GM18870 (cell line): Measurements from ENCODE around the gene CTSV.
"Not testable (repeated sequence)": the region's sequence is repeated elsewhere in the genome, so short reads cannot be mapped to it uniquely, and the experiment has no call there.

Experiments
- ATAC-seq: cut with Tn5 transposase; IDR thresholded peaks from one replicate; pipeline ENCODE4 v1.9.1; 2021; ENCODE audit warnings: moderate library complexity; ENCODE audit not compliant: unreplicated experiment

CTSV gene

DNA sequence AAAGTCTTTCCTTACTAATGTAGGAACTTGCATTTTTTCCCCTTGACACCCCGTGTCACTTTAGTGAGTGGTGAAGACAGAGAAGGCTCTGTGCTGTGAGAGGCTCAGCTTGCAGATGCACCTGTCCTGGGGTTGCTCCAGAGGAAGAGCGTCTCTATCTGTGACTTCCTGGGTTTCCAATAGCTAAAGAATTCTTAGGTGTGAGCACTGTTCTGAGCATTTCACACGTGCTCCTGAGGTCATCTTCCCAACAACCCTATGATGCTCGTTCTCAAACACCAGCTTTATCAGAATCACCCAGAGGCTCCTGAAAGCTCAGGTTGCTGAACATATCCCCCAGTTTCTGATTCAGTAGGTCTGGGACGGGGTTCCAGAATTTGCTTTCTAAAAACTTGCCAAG lies 6.4 kb upstream of the CTSV start:
- ATAC-seq, result no peak

- no peak for ATAC-seq
These were observed 3.0 kb upstream of the CTSV start for GRCh38 chr9:97041898-97042297.

- no peak for ATAC-seq
These were observed 545 bp upstream of the CTSV start for GRCh38 chr9:97039514-97039860.

DNA sequence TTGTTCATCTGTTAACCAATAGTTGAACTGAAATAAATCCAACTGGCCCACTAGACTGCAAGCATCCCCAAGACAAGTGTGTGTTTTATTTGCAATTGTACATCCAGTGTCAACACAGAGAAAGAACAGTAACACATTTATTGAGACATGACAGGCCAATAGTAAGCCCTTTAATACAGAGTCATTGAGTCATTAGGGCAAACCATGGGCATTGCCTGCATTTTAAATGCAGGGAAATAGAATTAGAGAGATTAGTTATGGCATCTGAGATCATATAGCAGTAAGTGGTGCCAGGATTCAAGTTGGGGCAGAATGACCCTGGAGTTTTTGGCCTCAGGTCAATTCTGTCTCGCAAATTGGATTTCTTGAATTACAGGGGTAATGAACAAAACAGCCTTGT lies 15.4 kb downstream of the CTSV start:
- ATAC-seq, result not testable (repeated sequence)

- peak; percentile 58 for ATAC-seq
These were observed 25.5 kb downstream of the CTSV start for GRCh38 chr9:97013151-97014132.

- ATAC-seq, result peak; percentile 73
These were observed 26.3 kb downstream of the CTSV start for GRCh38 chr9:97012617-97013016.

GRCh38 chr9:97002195-97002594 lies 36.7 kb downstream of the CTSV start:
- ATAC-seq, result not testable (repeated sequence)

- not testable (repeated sequence) for ATAC-seq
These were observed 37.6 kb downstream of the CTSV start for GRCh38 chr9:97001338-97001737.

DNA sequence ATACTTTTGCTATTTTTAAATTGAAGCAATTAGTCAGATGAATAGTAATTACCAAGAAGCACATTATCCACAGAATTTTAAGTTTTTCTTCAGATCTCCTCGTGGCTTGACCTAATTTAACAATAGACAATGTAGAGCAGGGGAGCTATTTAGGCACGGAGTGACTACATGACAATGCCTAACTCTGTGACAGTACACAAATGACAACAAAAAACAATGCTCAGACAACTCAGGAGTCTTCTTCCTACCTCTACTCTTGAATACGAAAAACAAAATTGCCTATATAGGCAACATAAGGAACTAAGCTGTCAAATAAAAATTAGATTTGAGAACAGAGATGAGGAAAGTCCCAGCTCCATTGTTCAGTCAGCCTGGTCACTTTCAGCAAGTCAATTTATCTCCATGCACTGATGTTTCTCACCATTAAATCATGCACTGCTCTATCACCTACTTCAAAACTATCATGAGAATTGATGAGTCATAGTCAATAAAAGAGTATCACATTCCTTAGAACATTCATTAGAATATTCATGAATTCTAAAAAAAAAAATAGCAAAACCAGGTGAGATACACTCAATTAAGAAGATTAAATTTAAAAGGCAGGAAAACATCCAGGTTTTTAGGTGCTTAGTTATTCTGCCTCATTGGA lies 38.7 kb downstream of the CTSV start:
- ATAC-seq, result not testable (repeated sequence)

- ATAC-seq, result not testable (repeated sequence)
These were observed 39.2 kb downstream of the CTSV start for GRCh38 chr9:96999733-97000132.

GRCh38 chr9:96997009-96997701 lies 41.8 kb downstream of the CTSV start:
- not testable (repeated sequence) for ATAC-seq

DNA sequence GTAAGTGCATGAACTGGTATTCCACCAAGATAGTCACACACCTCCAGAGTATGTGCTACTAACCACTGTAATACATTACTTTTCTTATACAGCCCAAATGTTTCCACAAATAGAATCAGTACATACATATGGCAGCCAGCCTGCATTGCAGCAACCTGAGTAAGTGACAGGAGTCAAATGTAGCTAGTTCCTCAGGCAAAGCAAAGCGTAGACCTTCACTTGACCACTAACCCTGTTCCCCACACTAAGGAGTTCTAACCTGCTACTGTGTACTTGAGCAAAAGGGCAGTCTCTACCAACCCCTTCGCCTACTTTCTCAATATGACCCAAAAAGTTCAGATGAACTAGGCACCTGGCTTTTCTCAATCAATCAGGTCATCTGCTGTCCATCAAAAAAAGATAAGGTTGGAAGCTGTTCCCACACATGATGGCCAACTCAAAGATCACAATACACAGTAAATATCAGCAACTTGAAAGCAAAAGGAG lies 44.4 kb downstream of the CTSV start:
- ATAC-seq, result not testable (repeated sequence)

DNA sequence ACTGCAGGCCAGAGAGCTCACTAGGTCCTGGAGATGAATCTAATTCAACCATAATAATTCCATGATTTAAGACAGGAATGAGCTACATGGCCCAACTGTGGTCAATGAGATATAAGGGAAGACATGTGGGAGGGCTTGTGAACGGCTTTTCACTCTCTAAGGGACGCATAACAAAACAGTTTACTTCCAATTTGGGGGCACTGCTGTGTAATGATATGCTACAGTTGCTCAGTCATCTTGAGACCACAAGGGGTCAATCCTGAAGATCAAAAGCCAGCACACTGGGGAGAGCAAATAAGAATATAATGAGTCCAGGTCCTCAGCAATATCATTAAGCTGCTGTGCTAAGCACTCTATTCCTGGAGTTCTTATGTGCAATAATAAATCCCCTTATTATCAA lies 46.6 kb downstream of the CTSV start:
- not testable (repeated sequence) for ATAC-seq

DNA sequence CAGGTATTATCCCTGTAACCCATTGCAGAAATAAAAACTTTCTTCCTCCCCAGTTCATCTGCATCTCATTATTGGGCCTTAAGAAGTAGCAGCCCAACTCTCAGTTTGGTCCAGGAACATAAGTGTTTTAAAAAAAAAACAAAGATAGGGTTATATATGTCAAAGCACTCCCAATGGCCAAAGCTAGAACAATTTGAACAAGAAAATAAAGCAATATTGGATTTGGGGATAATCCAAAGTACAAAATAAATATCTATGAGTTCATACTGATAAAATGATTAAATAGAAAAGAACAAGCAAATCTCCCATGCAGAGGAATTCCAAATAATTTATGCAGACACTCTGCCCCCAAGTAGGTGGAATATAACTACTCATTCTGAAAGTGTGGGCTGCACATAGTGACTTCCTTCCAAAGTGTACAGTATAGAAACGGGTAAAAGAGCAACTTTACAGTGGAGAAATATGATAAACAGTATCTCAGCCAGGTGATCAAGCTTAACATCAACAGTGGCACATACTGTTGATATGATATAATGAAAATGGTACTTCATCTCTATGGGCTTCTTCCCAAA lies 49.1 kb downstream of the CTSV start:
- ATAC-seq, result not testable (repeated sequence)

DNA sequence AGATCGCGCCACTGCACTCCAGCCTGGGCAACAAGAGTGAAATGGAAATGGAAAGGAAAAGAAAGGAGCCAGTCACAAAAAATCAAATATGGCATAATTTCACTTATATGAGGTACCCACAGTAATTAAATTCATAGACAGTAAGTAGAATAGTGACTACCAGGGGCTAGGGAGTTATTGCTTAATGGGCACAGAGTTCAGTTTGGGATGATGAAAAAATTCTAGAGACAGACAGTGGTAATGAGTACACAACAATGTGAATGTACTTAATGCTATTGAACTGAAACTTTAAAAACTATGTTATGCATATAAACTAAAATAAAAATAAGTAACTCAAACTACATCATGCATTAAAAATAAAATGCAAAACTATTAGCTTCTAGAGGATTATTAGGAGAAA lies 54.1 kb downstream of the CTSV start:
- not testable (repeated sequence) for ATAC-seq

GRCh38 chr9:96984139-96984538 lies 54.8 kb downstream of the CTSV start:
- not testable (repeated sequence) for ATAC-seq

DNA sequence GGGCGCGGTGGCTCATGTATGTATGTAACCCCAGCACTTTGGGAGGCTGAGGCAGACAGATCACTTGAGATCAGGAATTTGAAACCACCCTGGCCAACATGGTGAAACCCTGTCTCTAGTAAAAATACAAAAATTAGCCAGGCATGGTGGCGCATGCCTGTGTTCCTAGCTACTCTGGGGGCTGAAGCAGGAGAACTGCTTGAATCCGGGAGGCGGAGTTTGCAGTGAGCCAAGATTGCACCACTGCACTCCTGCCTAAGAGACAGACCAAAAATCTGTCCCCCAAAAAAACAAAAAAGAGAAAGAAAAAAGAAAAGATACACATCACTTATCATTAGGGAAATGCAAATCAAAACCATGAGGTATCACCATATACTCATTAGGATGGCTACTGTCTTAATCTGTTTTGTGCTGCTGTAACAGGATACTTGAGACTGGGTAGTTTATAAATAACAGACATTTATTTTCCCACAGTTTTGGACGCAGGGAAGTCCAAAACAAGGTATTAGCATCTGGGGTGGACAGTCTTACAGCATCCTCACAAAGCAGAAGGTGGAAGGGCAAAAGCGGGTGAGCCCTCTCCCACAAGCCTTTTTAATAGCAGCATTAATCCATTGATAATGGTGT lies 55.3 kb downstream of the CTSV start:
- ATAC-seq, result not testable (repeated sequence)
